GM12801 (cell line): ENCODE data around the gene ZNF543.

Source experiments
- CTCF ChIP-seq: IDR thresholded peaks from one replicate; pipeline ENCODE4 v1.5.1; 2011; ENCODE audit warnings: control low read depth; ENCODE audit not compliant: insufficient read length; ENCODE audit errors: extremely low read depth

ZNF543 gene

GRCh38 chr19:57280962-57281400 lies 39.3 kb upstream of the ZNF543 start:
- no peak for TF ChIP-seq CTCF

GRCh38 chr19:57282011-57282643 lies 38.1 kb upstream of the ZNF543 start:
- no peak for TF ChIP-seq CTCF

- TF ChIP-seq CTCF, result no peak
Observed at GRCh38 chr19:57288373-57288772, 31.9 kb upstream of the ZNF543 start.

GRCh38 chr19:57290970-57291369 lies 29.3 kb upstream of the ZNF543 start:
- TF ChIP-seq CTCF, result no peak

GRCh38 chr19:57292547-57292946 lies 27.7 kb upstream of the ZNF543 start:
- no peak for TF ChIP-seq CTCF

- TF ChIP-seq CTCF, result no peak
Observed at GRCh38 chr19:57293719-57294118, 26.6 kb upstream of the ZNF543 start.

GRCh38 chr19:57302020-57302465 lies 18.2 kb upstream of the ZNF543 start:
- no peak for TF ChIP-seq CTCF
